HepG2 (cell line): Measurements from ENCODE around the gene FOXA3. TPM values are rescaled to one million over a fixed set of nuclear protein-coding genes. Genes with fewer than 3 reads are reported as not detected.

Experiments used
- ATF7 ChIP-seq, 2 experiments: fragments of 450-650 bp in 1 of 2; sonication (generic) in 1 of 2; formaldehyde crosslinking in 1 of 2; IDR thresholded peaks; 2 replicates each; pipeline versions ENCODE4 v1.4.0 to v1.6.1; 2016 to 2020; ENCODE audit warnings: antibody characterized with exemption in 1 of 2, mild to moderate bottlenecking in 1 of 2, missing genetic modification reagents in 1 of 2
- CBX1 ChIP-seq: IDR thresholded peaks from one replicate; pipeline ENCODE4 v1.6.1; 2016; ENCODE audit warnings: antibody characterized with exemption, low read depth
- CEBPG ChIP-seq: IDR thresholded peaks from 2 replicates; pipeline ENCODE4 v1.6.1; 2016
- CENPX ChIP-seq: sonication (generic); formaldehyde crosslinking; IDR thresholded peaks from 2 replicates; pipeline ENCODE4 v1.9.0; 2021; ENCODE audit warnings: mild to moderate bottlenecking, missing genetic modification reagents, moderate library complexity
- KDM2A ChIP-seq: sonication (generic); formaldehyde crosslinking; IDR thresholded peaks from 2 replicates; pipeline ENCODE4 v1.4.0; 2020; ENCODE audit warnings: low read depth, missing genetic modification reagents, borderline replicate concordance
- MEF2D ChIP-seq: sonication (generic); formaldehyde crosslinking; IDR thresholded peaks from 2 replicates; pipeline ENCODE4 v1.5.1; 2020; ENCODE audit warnings: mild to moderate bottlenecking, missing genetic modification reagents
- MIER2 ChIP-seq: IDR thresholded peaks from 2 replicates; pipeline ENCODE4 v1.6.1; 2016; ENCODE audit warnings: missing biosample characterization, missing genetic modification reagents
- NFIC ChIP-seq: IDR thresholded peaks from 2 replicates; pipeline ENCODE4 v1.6.1; 2012; ENCODE audit warnings: mild to moderate bottlenecking, low read length, inconsistent platforms
- PHF21A ChIP-seq: sonication (generic); formaldehyde crosslinking; IDR thresholded peaks from 2 replicates; pipeline ENCODE4 v1.5.0; 2020; ENCODE audit warnings: mild to moderate bottlenecking, missing genetic modification reagents
- PPARG ChIP-seq: conservative IDR thresholded peaks from 2 replicates; pipeline ENCODE4 v1.6.1; 2016; ENCODE audit warnings: missing biosample characterization, missing genetic modification reagents
- PRMT3 ChIP-seq: sonication (generic); formaldehyde crosslinking; IDR thresholded peaks from 2 replicates; pipeline ENCODE4 v1.8.1; 2022; ENCODE audit warnings: low read depth, mild to moderate bottlenecking, moderate library complexity, missing genetic modification reagents, borderline replicate concordance
- RAD21 ChIP-seq: fragments of 450-650 bp; formaldehyde crosslinking; IDR thresholded peaks from 2 replicates; pipeline ENCODE4 v1.5.0; 2020; ENCODE audit warnings: mild to moderate bottlenecking
- RCOR2 ChIP-seq: IDR thresholded peaks from 2 replicates; pipeline ENCODE4 v1.6.1; 2016; ENCODE audit warnings: missing biosample characterization, missing genetic modification reagents
- RXRA ChIP-seq: sonication (generic); formaldehyde crosslinking; IDR thresholded peaks from 2 replicates; pipeline ENCODE4 v1.5.1; 2020; ENCODE audit warnings: missing genetic modification reagents
- SOX13 ChIP-seq, 3 experiments: fragments of 450-650 bp in 1 of 3; sonication (generic) in 1 of 3; formaldehyde crosslinking in 1 of 3; IDR thresholded peaks in 2 of 3; conservative IDR thresholded peaks in 1 of 3; 2 replicates each; pipeline versions ENCODE4 v1.5.0 to v1.6.1; 2016 to 2020; ENCODE audit warnings: antibody characterized with exemption in 1 of 3, mild to moderate bottlenecking in 1 of 3, missing compliant biosample characterization in 1 of 3, missing genetic modification reagents in 1 of 3, moderate library complexity in 1 of 3
- SPEN ChIP-seq: sonication (generic); formaldehyde crosslinking; IDR thresholded peaks from 2 replicates; pipeline ENCODE4 v1.5.1; 2020; ENCODE audit warnings: low read depth, mild to moderate bottlenecking, missing genetic modification reagents
- TBX2 ChIP-seq: sonication (generic); formaldehyde crosslinking; IDR thresholded peaks from 2 replicates; pipeline ENCODE4 v1.5.0; 2020; ENCODE audit warnings: missing genetic modification reagents, mild to moderate bottlenecking, borderline replicate concordance
- TCF7 ChIP-seq: sonication (generic); IDR thresholded peaks from 2 replicates; pipeline ENCODE4 v1.6.1; 2016; ENCODE audit warnings: antibody characterized with exemption, low read depth
- TMF1 ChIP-seq: sonication (generic); formaldehyde crosslinking; IDR thresholded peaks from 2 replicates; pipeline ENCODE4 v1.8.1; 2022; ENCODE audit warnings: low read depth, missing genetic modification reagents
- ZNF383 ChIP-seq: sonication (generic); formaldehyde crosslinking; IDR thresholded peaks from 2 replicates; pipeline ENCODE4 v1.4.0; 2020; ENCODE audit warnings: missing genetic modification reagents, mild to moderate bottlenecking, borderline replicate concordance
- ZNF547 ChIP-seq: sonication (generic); formaldehyde crosslinking; IDR thresholded peaks from 2 replicates; pipeline ENCODE4 v1.5.1; 2020; ENCODE audit warnings: mild to moderate bottlenecking, missing genetic modification reagents
- ZNF556 ChIP-seq: sonication (generic); formaldehyde crosslinking; IDR thresholded peaks from 2 replicates; pipeline ENCODE4 v1.4.0; 2020; ENCODE audit warnings: mild to moderate bottlenecking, missing genetic modification reagents, borderline replicate concordance
- polyA plus RNA-seq, 8 experiments: library from polyadenylated mRNA; depleted of rRNA in 3 of 8; stranded (reverse) in 7 of 8; unstranded in 1 of 8; fragments of >200 nt; fragmentation: Illumina TruSeq in 4 of 8; extraction: Trizol in 4 of 8; gene quantifications; 2 replicates each; pipeline versions ENCODE4 v1.2.1 to v1.2.3, GENCODE V29; 2011 to 2016; ENCODE audit warnings: low read depth in 4 of 8, missing spikeins in 1 of 8, mixed read lengths in 1 of 8; ENCODE audit not compliant: insufficient read depth in 1 of 8
- total RNA-seq, 5 experiments: library from RNA; depleted of rRNA; stranded (reverse); fragments of >200 nt; fragmentation: Illumina TruSeq; extraction: Trizol; gene quantifications; 2 replicates each; pipeline ENCODE4 v1.2.3, GENCODE V29; 2016; ENCODE audit warnings: low read depth in 1 of 5
- TF ChIP-seq, protein P1 (sequence below): sonication (generic); formaldehyde crosslinking; IDR thresholded peaks from 2 replicates; pipeline ENCODE4 v1.8.0; 2022; ENCODE audit warnings: missing genetic modification reagents, low read depth, mild to moderate bottlenecking, borderline replicate concordance
- TF ChIP-seq, protein P2 (sequence below): sonication (generic); formaldehyde crosslinking; IDR thresholded peaks from 2 replicates; pipeline ENCODE4 v1.4.0; 2020; ENCODE audit warnings: missing genetic modification reagents
- TF ChIP-seq, protein P3 (sequence below): sonication (generic); formaldehyde crosslinking; IDR thresholded peaks from 2 replicates; pipeline ENCODE4 v1.4.0; 2020; ENCODE audit warnings: missing genetic modification reagents, borderline replicate concordance
- TF ChIP-seq, protein P4 (sequence below): sonication (generic); formaldehyde crosslinking; IDR thresholded peaks from 2 replicates; pipeline ENCODE4 v1.5.0; 2020; ENCODE audit warnings: missing genetic modification reagents

Gene FOXA3
- total and polyA plus RNA-seq, 2 of the 13 experiments (the other 11 are each of a cell fraction or from before 2014, with no cell fraction given): 29.8 to 47.6 TPM

DNA sequence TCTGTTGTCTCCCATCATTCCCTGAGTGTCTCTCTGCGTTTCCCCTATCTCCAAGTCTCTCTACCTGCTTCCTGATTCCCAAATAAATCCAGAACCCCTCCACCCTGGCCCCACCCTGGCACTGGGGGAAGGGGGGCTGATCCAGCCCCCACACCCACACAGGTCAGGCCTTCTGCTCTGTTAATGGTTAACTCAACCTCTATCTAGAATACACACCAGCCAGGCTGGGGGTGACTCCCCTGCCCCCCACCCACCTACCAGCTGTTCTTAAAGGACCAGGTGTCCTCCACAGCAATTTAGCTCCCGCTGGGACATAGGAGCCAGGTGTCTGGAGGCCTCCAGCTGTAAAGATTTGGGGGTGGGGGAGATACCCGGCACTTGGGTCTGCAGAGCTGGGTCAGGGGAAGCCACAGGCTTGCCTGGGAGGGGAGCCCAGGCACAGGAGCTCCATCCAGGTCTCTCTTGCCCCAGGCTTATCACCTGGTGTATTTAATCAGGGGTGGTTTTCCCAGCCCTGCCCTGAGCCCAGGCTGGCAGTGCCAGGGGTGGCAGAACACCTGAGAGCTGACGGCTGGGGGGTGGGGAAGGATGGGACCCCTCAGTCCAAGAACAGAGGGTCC, 17.9 kb downstream of the FOXA3 start (continued):
- TF ChIP-seq, protein P1, sequence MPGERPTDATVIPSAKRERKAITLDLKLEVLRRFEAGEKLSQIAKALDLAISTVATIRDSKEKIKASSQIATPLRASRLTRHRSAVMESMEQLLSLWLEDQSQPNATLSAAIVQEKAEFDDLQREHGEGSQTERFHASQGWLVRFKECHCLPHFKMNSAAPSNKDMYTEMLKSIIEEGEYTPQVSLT (CRISPR knock-in tag): no peak; the same call in 1 of the 2 replicates
- peak; percentile 50; the same call in 1 of the 2 replicates for TF ChIP-seq MEF2D
- no peak for TF ChIP-seq SOX13 (IDR thresholded peaks at IDR 0.05)
- TF ChIP-seq SOX13 (CRISPR knock-in tag; conservative IDR thresholded peaks at IDR 0.05 in 1 of 2, IDR thresholded peaks at IDR 0.05 in 1 of 2): peak in 1 of 2 experiments; percentile 71; a peak in 2 of 4 replicates
- TF ChIP-seq ATF7 (IDR thresholded peaks at IDR 0.05): no peak
- 0 out of 2 replicates have a peak, but pooled peaks have one; percentile 13 for TF ChIP-seq ATF7 (CRISPR knock-in tag; IDR thresholded peaks at IDR 0.05)
- TF ChIP-seq TBX2: peak; percentile 42; the same call in 1 of the 2 replicates
- TF ChIP-seq PRMT3 (CRISPR knock-in tag): 0 out of 2 replicates have a peak, but pooled peaks have one; percentile 6
- TF ChIP-seq PHF21A (CRISPR knock-in tag): peak; percentile 88
- TF ChIP-seq CBX1: peak; percentile 53
- peak; percentile 69; the same call in 1 of the 2 replicates for TF ChIP-seq NFIC
- peak; percentile 50; the same call in 1 of the 2 replicates for TF ChIP-seq SPEN (CRISPR knock-in tag)
- 0 out of 2 replicates have a peak, but pooled peaks have one; percentile 12 for TF ChIP-seq ZNF556 (CRISPR knock-in tag)
- TF ChIP-seq RCOR2 (CRISPR knock-in tag): no peak
- TF ChIP-seq RXRA: peak; percentile 69; the same call in 1 of the 2 replicates
- TF ChIP-seq, protein P2, sequence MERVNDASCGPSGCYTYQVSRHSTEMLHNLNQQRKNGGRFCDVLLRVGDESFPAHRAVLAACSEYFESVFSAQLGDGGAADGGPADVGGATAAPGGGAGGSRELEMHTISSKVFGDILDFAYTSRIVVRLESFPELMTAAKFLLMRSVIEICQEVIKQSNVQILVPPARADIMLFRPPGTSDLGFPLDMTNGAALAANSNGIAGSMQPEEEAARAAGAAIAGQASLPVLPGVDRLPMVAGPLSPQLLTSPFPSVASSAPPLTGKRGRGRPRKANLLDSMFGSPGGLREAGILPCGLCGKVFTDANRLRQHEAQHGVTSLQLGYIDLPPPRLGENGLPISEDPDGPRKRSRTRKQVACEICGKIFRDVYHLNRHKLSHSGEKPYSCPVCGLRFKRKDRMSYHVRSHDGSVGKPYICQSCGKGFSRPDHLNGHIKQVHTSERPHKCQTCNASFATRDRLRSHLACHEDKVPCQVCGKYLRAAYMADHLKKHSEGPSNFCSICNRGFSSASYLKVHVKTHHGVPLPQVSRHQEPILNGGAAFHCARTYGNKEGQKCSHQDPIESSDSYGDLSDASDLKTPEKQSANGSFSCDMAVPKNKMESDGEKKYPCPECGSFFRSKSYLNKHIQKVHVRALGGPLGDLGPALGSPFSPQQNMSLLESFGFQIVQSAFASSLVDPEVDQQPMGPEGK (CRISPR knock-in tag): peak; percentile 100
- TF ChIP-seq, protein P3, sequence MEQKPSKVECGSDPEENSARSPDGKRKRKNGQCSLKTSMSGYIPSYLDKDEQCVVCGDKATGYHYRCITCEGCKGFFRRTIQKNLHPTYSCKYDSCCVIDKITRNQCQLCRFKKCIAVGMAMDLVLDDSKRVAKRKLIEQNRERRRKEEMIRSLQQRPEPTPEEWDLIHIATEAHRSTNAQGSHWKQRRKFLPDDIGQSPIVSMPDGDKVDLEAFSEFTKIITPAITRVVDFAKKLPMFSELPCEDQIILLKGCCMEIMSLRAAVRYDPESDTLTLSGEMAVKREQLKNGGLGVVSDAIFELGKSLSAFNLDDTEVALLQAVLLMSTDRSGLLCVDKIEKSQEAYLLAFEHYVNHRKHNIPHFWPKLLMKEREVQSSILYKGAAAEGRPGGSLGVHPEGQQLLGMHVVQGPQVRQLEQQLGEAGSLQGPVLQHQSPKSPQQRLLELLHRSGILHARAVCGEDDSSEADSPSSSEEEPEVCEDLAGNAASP (CRISPR knock-in tag): peak; percentile 59; the same call in 1 of the 2 replicates
- TF ChIP-seq KDM2A (CRISPR knock-in tag): no peak
- TF ChIP-seq, protein P4, sequence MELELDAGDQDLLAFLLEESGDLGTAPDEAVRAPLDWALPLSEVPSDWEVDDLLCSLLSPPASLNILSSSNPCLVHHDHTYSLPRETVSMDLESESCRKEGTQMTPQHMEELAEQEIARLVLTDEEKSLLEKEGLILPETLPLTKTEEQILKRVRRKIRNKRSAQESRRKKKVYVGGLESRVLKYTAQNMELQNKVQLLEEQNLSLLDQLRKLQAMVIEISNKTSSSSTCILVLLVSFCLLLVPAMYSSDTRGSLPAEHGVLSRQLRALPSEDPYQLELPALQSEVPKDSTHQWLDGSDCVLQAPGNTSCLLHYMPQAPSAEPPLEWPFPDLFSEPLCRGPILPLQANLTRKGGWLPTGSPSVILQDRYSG: no peak
- no peak for TF ChIP-seq CENPX (CRISPR knock-in tag)
- peak; percentile 25; the same call in 1 of the 2 replicates for TF ChIP-seq CEBPG (CRISPR knock-in tag)
- peak; percentile 30 for TF ChIP-seq TCF7
- TF ChIP-seq RAD21 (CRISPR knock-in tag): no peak
- peak; percentile 58; the same call in 1 of the 2 replicates for TF ChIP-seq TMF1 (CRISPR knock-in tag)
- TF ChIP-seq PPARG: peak; percentile 40; the same call in 1 of the 2 replicates
- TF ChIP-seq MIER2 (CRISPR knock-in tag): no peak
- peak; percentile 74; the same call in 1 of the 2 replicates for TF ChIP-seq ZNF547 (CRISPR knock-in tag)
- TF ChIP-seq ZNF383 (CRISPR knock-in tag): peak; percentile 15; the same call in 1 of the 2 replicates
